OCI-LY7 (cell line): ENCODE data around the gene MKKS.

ENCODE experiments used
- EZH2phosphoT487 ChIP-seq: fragments of 200-600 bp; sonication (generic); IDR thresholded peaks from 2 replicates; pipeline ENCODE4 v1.6.1; 2018; ENCODE audit warnings: low read depth, borderline replicate concordance, mild to moderate bottlenecking, mixed run types, antibody characterized with exemption, low read length, moderate library complexity, mixed read lengths
- TF ChIP-seq, protein P1 (sequence below): fragments of 200-600 bp; sonication (generic); conservative IDR thresholded peaks from 2 replicates; pipeline ENCODE4 v1.5.1; 2014; ENCODE audit warnings: mild to moderate bottlenecking, antibody characterized with exemption, low read length, moderate library complexity, mixed read lengths

DNA sequence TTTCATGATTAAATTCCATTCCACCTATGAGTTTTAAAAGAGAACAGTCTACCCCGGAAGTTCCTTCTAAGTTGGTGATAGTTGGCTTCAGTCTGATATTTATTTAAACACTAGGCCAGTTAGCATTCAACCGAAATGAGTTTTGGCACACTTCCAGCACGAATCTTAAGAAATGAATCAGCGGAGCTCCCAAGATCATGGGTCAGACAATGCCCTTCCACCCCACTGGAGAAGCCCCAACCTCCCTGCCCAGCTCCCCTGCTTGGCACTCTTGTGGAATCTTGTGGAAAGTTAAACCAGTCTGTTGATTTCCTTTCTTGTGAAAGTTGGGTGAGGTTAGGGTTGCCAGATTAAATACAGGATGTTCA lies 64.3 kb downstream of the MKKS start:
- TF ChIP-seq, protein P1, sequence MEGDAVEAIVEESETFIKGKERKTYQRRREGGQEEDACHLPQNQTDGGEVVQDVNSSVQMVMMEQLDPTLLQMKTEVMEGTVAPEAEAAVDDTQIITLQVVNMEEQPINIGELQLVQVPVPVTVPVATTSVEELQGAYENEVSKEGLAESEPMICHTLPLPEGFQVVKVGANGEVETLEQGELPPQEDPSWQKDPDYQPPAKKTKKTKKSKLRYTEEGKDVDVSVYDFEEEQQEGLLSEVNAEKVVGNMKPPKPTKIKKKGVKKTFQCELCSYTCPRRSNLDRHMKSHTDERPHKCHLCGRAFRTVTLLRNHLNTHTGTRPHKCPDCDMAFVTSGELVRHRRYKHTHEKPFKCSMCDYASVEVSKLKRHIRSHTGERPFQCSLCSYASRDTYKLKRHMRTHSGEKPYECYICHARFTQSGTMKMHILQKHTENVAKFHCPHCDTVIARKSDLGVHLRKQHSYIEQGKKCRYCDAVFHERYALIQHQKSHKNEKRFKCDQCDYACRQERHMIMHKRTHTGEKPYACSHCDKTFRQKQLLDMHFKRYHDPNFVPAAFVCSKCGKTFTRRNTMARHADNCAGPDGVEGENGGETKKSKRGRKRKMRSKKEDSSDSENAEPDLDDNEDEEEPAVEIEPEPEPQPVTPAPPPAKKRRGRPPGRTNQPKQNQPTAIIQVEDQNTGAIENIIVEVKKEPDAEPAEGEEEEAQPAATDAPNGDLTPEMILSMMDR, result no peak
- TF ChIP-seq EZH2phosphoT487, result no peak
